Muscle layer of duodenum (tissue), 2 donors: Measurements from ENCODE around the gene PLB1.
A peak's percentile ranks its signal among the peaks of the same experiment; 100 is the strongest.

Experiments
- H3K27ac ChIP-seq: one replicate; pipeline ENCODE4 v1.7.0; 2013; ENCODE audit warnings: mild to moderate bottlenecking, low read length
- H3K27me3 ChIP-seq: one replicate; pipeline ENCODE4 v1.7.0; 2013; ENCODE audit warnings: low read depth, mild to moderate bottlenecking, control low read depth, low read length
- H3K36me3 ChIP-seq, 2 donors: one replicate each; pipeline ENCODE4 v1.7.0; 2013; ENCODE audit warnings: low read length in 2 of 2, control low read depth in 1 of 2, mild to moderate bottlenecking in 1 of 2; ENCODE audit not compliant: insufficient read depth in 2 of 2, control insufficient read depth in 1 of 2
- H3K4me1 ChIP-seq, 2 donors: one replicate each; pipeline ENCODE4 v1.7.0; 2013; ENCODE audit warnings: low read length in 2 of 2, mild to moderate bottlenecking in 2 of 2, control low read depth in 1 of 2, moderate library complexity in 1 of 2; ENCODE audit not compliant: insufficient read depth in 2 of 2, control insufficient read depth in 1 of 2
- H3K4me3 ChIP-seq, 2 donors: one replicate each; pipeline ENCODE4 v1.7.0; 2013; ENCODE audit warnings: low read length in 2 of 2, low read depth in 1 of 2, mild to moderate bottlenecking in 1 of 2
- H3K9me3 ChIP-seq, 2 donors: one replicate each; pipeline ENCODE4 v1.7.0; 2013; ENCODE audit warnings: low read length in 2 of 2, control low read depth in 1 of 2, mild to moderate bottlenecking in 1 of 2; ENCODE audit not compliant: control insufficient read depth in 1 of 2
- donor health status: healthy.

The PLB1 gene

DNA sequence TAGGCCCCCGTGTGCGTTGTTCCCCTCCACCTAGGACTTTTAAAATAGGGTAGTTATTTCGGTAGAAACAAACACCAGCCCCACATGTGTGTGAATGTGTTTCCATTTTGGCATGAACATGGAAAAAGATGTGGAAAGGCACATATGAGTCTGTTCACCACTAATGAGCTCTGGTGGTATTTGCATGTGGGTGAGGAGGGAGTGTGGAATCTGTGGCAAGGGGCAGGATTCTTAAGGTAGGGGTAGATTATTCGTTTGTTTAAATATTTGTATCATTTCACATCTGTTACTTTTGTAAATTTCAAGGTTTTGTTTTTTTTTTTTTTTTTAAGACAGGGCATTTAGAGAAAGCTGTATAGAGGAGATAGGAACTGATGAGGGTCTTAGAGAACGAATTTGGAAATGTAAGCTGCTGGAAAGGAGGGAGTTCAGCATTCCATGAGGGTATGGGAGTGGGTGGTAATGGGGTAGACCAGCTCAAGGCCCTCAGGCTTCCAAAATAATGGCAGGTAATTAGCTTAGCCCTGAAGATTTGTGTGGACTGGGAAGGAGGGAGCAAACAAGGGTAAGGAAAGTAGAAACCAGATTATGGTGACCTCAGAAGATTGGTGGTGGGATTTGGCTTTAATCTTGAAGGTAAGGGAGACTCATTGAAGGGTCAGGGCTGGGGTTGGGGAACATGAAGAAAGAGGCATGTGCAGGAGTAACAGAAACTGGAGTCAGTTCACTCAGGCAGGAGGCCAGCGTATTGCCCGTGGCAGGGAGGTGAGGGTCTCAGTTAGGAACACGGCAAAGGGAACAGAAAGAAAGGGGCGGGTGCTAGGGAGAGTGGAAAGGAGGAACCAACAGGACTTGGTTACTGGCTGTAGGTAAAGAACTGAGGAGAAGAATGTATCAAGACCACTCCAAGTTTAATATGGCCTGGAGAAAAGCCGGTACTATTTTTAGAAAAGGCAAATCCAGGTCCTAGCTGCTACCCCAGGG is 123.6 kb downstream of the PLB1 start:
- H3K27ac ChIP-seq = no peak overlapping the region
- no peaks in the 10 kb centered on the region for H3K27me3 ChIP-seq
- no peak overlapping the region for H3K4me3 ChIP-seq
- H3K4me1 ChIP-seq = peaks cover 16 to 17% of the 10 kb centered on the region in 2 donors
- no peaks in the 10 kb centered on the region for H3K36me3 ChIP-seq
- H3K9me3 ChIP-seq = no peaks in the 10 kb centered on the region

DNA sequence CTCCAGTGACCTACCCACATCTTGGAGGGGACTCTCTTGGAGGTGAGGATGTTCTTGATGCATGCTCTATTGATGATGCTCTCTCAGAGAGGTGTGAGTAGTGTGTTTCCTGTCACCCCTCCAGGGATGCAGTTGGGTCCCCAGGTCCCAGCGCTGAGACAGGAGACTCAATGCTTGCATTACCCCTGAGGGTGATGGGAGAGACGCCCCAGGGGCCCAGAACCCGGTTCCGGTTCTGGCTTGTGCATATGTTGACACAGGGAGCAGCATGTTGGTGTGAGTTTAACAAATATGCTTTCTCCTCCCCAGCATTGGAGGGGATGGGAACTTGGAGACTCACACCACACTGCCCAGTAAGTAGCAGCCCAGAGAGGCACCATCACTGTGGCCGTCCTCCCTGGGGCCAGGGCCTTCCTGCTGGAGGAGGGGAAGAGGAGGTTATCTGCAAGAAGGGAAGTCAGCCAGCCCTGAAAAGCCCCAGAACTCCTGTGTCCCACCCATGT is 124.5 kb downstream of the PLB1 start:
- no peaks in the 10 kb centered on the region for H3K36me3 ChIP-seq
- peaks cover 17 to 25% of the 10 kb centered on the region in 2 donors for H3K4me1 ChIP-seq
- no peaks in the 10 kb centered on the region for H3K9me3 ChIP-seq

DNA sequence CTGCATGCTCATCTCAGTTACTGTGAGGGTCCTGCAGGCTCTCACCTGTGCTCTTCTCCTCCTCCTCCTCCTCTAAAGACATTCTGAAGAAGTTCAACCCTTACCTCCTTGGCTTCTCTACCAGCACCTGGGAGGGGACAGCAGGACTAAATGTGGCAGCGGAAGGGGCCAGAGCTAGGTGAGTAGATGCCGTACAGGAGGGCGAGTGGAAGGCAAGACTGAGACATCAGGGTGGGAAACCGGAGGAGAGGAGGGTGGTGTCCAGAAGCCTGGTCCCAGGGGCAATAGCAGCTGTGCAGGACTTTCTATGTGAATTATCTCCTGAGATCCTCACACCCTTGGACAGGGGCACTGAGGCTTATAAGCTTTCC is 124.9 kb downstream of the PLB1 start:
- Histone ChIP-seq H3K4me1 (peaks cover 21 to 28% of the 10 kb centered on the region in 2 donors), H3K36me3 (no peaks in the 10 kb centered on the region), H3K9me3 (no peaks in the 10 kb centered on the region), H3K27ac (peak overlapping the region; percentile 87), H3K4me3 (peak overlapping the region; percentile 9 to 27), H3K27me3 (no peaks in the 10 kb centered on the region)

More for the DNA sequence above, 124.5 kb downstream of the PLB1 start:
- Histone ChIP-seq H3K4me3 (peak overlapping the region in 1 of 2 donors; percentile 9), H3K27ac (peak overlapping the region; percentile 87), H3K27me3 (no peaks in the 10 kb centered on the region)

DNA sequence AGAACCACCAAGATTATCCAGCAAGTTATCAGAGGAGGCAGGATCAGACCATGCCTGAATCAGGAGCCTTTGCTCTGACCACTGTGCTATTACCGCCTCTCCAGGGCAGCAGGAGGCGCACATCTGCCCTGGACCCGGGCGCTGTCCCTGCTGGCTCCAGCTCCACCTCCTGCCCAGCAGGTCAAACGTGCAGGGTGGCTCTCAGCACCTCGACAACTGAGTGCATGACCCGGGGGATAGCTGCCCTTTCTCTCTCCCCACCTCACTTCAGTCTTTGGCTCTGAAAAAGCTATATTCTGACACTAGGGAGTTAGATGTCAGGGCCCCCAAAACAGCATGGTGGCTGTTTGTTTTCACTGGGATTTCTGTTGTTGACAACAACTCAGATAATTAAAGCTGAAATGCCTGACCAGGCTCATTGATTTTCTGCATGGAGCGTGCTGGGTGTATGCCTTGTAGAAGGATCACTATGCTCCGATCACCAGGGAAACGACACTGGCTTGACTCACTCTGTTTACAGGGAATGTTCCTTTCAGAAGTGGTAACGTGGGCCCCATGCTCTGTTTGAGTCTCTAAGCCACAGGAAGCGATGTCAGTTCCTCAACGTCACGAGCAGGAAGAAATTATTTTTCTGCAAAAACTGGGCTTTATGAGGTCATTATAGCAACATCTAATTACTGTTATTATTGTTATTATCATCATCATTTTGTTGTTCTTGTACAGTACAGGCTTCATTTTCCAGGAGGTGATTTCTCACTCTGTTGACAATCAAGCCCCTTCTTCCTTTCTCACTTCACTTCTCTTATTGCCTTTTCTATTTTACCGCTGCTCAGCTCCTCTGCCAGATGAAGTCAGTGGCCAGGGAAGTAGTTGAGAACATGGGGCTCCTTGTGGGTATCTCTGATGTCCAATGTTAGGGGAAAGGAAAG is 125.6 kb downstream of the PLB1 start:
- no peaks in the 10 kb centered on the region for H3K36me3 ChIP-seq
- H3K4me3 ChIP-seq = peak overlapping the region; percentile 9 to 27
- peak overlapping the region; percentile 87 for H3K27ac ChIP-seq
- H3K27me3 ChIP-seq = no peaks in the 10 kb centered on the region
- no peaks in the 10 kb centered on the region for H3K9me3 ChIP-seq
- peaks cover 25 to 28% of the 10 kb centered on the region in 2 donors for H3K4me1 ChIP-seq

DNA sequence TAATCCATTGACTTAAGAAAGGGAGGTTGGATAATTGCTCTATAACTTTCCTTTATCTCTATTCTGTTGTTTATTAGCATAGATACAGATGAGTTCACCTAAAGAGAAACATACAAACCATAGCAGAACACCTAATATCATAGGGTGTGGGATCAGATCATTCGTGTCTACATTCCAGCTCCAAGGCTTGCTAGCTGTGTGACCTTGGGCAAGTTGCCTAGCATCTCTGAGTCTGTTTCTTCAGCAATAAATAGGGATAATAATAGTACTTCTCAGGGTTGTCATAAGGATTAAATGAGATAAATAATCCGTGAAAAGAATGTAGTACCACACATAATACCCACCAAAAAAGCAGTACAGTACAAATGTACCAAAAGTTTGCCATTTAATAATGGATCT is 126.2 kb downstream of the PLB1 start:
- Histone ChIP-seq H3K27me3 (no peaks in the 10 kb centered on the region), H3K4me1 (peaks cover 28 to 31% of the 10 kb centered on the region in 2 donors), H3K4me3 (no peak overlapping the region)

DNA sequence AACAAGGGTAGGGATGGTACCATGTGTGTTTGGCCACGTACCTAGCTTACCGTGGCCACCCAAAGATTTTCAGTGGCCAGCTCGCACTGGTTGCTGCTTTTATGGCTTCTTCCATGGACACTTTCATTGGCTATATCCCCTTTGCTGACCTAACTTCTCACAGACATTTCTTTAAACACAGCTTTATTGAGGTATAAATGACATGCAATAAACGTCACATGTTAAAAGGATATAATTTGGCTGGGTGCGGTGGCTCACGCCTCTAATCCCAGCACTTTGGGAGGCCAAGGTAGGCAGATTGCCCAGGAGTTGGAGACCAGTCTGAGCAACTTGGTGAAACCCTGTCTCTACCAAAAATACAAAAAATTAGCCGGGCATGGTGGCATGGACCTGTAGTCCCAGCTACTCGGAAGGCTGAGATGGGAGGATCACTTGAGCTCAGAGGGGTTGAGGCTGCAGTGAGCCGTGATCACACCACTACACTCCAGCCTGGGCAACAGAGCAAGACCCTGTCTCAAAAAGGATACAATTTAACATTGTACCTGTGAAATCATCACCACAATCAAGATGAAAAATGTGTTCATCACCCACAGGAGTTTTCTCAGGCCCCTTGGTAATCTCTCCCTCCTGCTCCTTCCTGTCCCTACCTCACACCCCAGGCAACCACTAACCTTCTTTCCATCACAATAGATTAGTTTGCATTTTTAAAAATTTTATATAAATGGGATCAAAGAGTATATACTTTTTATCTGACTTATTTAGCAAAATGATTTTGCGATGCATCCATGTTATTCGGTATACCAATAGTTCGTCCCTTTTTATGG is 127.9 kb downstream of the PLB1 start:
- no peaks in the 10 kb centered on the region for H3K36me3 ChIP-seq
- no peaks in the 10 kb centered on the region for H3K9me3 ChIP-seq
- H3K4me1 ChIP-seq = peaks cover 34 to 43% of the 10 kb centered on the region in 2 donors
- no peaks in the 10 kb centered on the region for H3K27me3 ChIP-seq
- H3K4me3 ChIP-seq = no peak overlapping the region
- H3K27ac ChIP-seq = peak overlapping the region; percentile 94

More for the DNA sequence above, 126.2 kb downstream of the PLB1 start:
- Histone ChIP-seq H3K27ac (peak overlapping the region; percentile 87), H3K36me3 (no peaks in the 10 kb centered on the region), H3K9me3 (no peaks in the 10 kb centered on the region)

DNA sequence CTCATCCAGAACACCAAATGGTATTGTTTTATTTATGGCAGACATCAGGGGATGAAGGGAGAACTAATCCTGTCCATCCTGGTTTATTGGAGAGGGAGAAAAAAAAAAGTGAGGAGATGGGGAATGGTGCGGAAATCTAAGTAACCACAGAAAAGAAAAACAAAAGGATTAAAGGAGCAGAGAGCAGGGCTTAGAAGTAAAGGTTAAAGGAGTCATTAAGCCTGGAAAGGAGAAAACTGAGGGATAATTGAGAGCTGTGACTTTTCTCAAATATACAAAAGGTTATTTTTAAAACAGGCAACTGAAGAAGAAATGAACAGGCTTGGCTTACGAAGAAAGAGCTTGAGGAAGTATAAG is 128.6 kb downstream of the PLB1 start:
- Histone ChIP-seq H3K9me3 (no peaks in the 10 kb centered on the region), H3K36me3 (no peaks in the 10 kb centered on the region), H3K27ac (peak overlapping the region; percentile 94), H3K27me3 (no peaks in the 10 kb centered on the region), H3K4me3 (peak overlapping the region in 1 of 2 donors; percentile 1), H3K4me1 (peaks cover 34 to 43% of the 10 kb centered on the region in 2 donors)

DNA sequence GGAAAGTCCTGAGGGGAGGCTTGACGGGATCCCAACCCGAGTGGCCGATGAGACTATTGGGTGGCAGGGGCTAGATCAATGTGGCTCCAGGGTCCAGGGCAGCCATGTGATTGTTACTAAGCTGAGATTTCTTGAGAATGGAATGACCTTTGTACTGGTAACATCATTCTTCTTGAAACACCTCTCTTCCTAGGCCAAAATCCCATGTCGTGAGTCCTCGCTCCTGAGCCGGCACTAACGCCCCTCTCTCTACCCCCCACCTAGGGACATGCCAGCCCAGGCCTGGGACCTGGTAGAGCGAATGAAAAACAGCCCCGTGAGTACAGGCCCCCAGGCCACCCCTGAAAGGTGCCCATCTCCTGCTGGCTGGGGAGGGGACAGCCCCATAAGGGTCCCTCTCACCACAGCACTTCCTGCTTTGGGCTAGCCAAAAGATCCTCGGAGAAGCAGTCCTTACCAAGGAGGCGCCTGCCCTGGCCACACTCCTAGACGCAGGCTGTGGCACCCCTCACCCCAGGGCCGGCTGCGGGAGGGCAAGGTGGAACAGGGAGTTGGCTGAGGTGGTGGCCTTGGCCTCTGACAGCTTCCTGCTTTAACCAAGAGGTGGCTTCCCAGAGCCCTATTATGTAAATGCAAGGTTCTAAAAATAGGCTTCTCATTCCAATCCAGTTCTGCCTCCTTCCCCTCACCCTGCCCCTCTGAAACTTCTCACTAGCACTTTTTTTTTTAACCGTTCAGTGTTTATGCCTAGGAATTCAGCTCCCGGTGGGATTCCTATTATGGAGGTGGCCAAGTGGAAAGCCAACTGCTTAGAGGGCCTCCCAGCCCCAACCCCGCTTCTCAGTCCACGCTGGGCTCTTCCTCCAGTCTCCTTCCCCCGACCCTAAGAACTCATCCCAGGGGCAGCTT is 129.2 kb downstream of the PLB1 start:
- peaks cover 34 to 41% of the 10 kb centered on the region in 2 donors for H3K4me1 ChIP-seq

DNA sequence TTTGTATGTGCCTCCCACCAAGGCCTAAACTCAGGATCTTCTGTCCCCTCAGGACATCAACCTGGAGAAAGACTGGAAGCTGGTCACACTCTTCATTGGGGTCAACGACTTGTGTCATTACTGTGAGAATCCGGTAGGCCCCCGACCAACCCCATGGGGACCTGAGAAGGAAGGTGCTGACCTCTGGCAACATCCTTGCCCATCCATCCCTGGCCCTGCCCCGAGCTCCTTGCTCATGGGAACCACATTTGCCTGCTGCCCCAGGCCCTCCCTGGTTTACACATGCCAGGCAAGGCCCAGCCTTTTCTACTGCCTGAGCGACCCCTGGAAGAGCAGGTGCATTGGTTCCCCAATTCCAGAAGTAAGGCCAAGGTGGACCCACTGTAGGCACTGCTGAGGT is 130.5 kb downstream of the PLB1 start:
- Histone ChIP-seq H3K9me3 (no peaks in the 10 kb centered on the region), H3K36me3 (no peaks in the 10 kb centered on the region), H3K27me3 (no peaks in the 10 kb centered on the region), H3K4me1 (peaks cover 25 to 28% of the 10 kb centered on the region in 2 donors), H3K27ac (peak overlapping the region; percentile 61), H3K4me3 (peak overlapping the region in 1 of 2 donors; percentile 9)

More for the DNA sequence above, 129.2 kb downstream of the PLB1 start:
- Histone ChIP-seq H3K27me3 (no peaks in the 10 kb centered on the region), H3K4me3 (peak overlapping the region in 1 of 2 donors; percentile 1), H3K27ac (peak overlapping the region; percentile 94), H3K36me3 (no peaks in the 10 kb centered on the region), H3K9me3 (no peaks in the 10 kb centered on the region)
